ENCODE measurements around the gene PPP1R14C.

Gene PPP1R14C

GRCh38 chr6:150150458-150150820, 7.6 kb downstream of the PPP1R14C start:
- Mint-ChIP-seq H3K4me1 (no peaks in the 10 kb centered on the region), H3K4me3 (no peak overlapping the region), H3K27ac (no peak overlapping the region), H3K27me3 (peaks cover 32% of the 10 kb centered on the region), H3K36me3 (no peaks in the 10 kb centered on the region), H3K9me3 (no peaks in the 10 kb centered on the region)

GRCh38 chr6:150150821-150151646, 8.2 kb downstream of the PPP1R14C start:
- no peaks in the 10 kb centered on the region for H3K4me1 Mint-ChIP-seq
- no peaks in the 10 kb centered on the region for H3K9me3 Mint-ChIP-seq
- no peaks in the 10 kb centered on the region for H3K36me3 Mint-ChIP-seq
- peaks cover 27% of the 10 kb centered on the region for H3K27me3 Mint-ChIP-seq
- H3K4me3 Mint-ChIP-seq, result no peak overlapping the region
- no peak overlapping the region for H3K27ac Mint-ChIP-seq

GRCh38 chr6:150152891-150153876, 10.3 kb downstream of the PPP1R14C start:
- no peaks in the 10 kb centered on the region for H3K36me3 Mint-ChIP-seq
- no peaks in the 10 kb centered on the region for H3K9me3 Mint-ChIP-seq
- no peaks in the 10 kb centered on the region for H3K4me1 Mint-ChIP-seq
- H3K27me3 Mint-ChIP-seq, result peaks cover 17% of the 10 kb centered on the region
- H3K27ac Mint-ChIP-seq, result no peak overlapping the region
- H3K4me3 Mint-ChIP-seq, result no peak overlapping the region

GRCh38 chr6:150153905-150154492, 11.2 kb downstream of the PPP1R14C start:
- Mint-ChIP-seq H3K36me3 (no peaks in the 10 kb centered on the region), H3K9me3 (no peaks in the 10 kb centered on the region), H3K27me3 (peaks cover 13% of the 10 kb centered on the region), H3K4me3 (no peak overlapping the region), H3K27ac (no peak overlapping the region), H3K4me1 (no peaks in the 10 kb centered on the region)

GRCh38 chr6:150156460-150156859, 13.6 kb downstream of the PPP1R14C start:
- H3K27ac Mint-ChIP-seq, result no peak overlapping the region
- H3K27me3 Mint-ChIP-seq, result peaks cover 6% of the 10 kb centered on the region
- no peaks in the 10 kb centered on the region for H3K4me1 Mint-ChIP-seq

GRCh38 chr6:150157081-150157480, 14.2 kb downstream of the PPP1R14C start:
- Mint-ChIP-seq H3K4me1 (no peaks in the 10 kb centered on the region), H3K4me3 (no peak overlapping the region), H3K27me3 (peaks cover 4% of the 10 kb centered on the region), H3K36me3 (no peaks in the 10 kb centered on the region), H3K27ac (no peak overlapping the region), H3K9me3 (no peaks in the 10 kb centered on the region)

More at GRCh38 chr6:150156460-150156859, 13.6 kb downstream of the PPP1R14C start:
- Mint-ChIP-seq H3K4me3 (no peak overlapping the region), H3K9me3 (no peaks in the 10 kb centered on the region), H3K36me3 (no peaks in the 10 kb centered on the region)

- no peaks in the 10 kb centered on the region for H3K36me3 Mint-ChIP-seq
- peaks cover 2% of the 10 kb centered on the region for H3K27me3 Mint-ChIP-seq
- H3K27ac Mint-ChIP-seq, result no peak overlapping the region
- H3K9me3 Mint-ChIP-seq, result no peaks in the 10 kb centered on the region
- H3K4me1 Mint-ChIP-seq, result no peaks in the 10 kb centered on the region
- H3K4me3 Mint-ChIP-seq, result no peak overlapping the region
Measured at GRCh38 chr6:150159757-150160156, 16.9 kb downstream of the PPP1R14C start.

GRCh38 chr6:150163970-150164369, 21.1 kb downstream of the PPP1R14C start:
- H3K4me1 Mint-ChIP-seq, result no peaks in the 10 kb centered on the region
- H3K27ac Mint-ChIP-seq, result no peak overlapping the region
- H3K4me3 Mint-ChIP-seq, result no peak overlapping the region
- peaks cover 3% of the 10 kb centered on the region for H3K27me3 Mint-ChIP-seq
- no peaks in the 10 kb centered on the region for H3K36me3 Mint-ChIP-seq
- no peaks in the 10 kb centered on the region for H3K9me3 Mint-ChIP-seq

- H3K4me3 Mint-ChIP-seq, result no peak overlapping the region
- peaks cover 6% of the 10 kb centered on the region for H3K27me3 Mint-ChIP-seq
- no peak overlapping the region for H3K27ac Mint-ChIP-seq
- peaks cover 8% of the 10 kb centered on the region for H3K4me1 Mint-ChIP-seq
- H3K36me3 Mint-ChIP-seq, result no peaks in the 10 kb centered on the region
- H3K9me3 Mint-ChIP-seq, result no peaks in the 10 kb centered on the region
Measured at GRCh38 chr6:150165020-150165702, 22.3 kb downstream of the PPP1R14C start.

- Mint-ChIP-seq H3K4me1 (peaks cover 8% of the 10 kb centered on the region), H3K4me3 (no peak overlapping the region), H3K27ac (no peak overlapping the region), H3K27me3 (peaks cover 4% of the 10 kb centered on the region), H3K36me3 (no peaks in the 10 kb centered on the region), H3K9me3 (no peaks in the 10 kb centered on the region)
Measured at GRCh38 chr6:150167479-150167873, 24.6 kb downstream of the PPP1R14C start.

- Mint-ChIP-seq H3K36me3 (no peaks in the 10 kb centered on the region), H3K27me3 (peaks cover 4% of the 10 kb centered on the region), H3K9me3 (no peaks in the 10 kb centered on the region), H3K4me3 (no peak overlapping the region), H3K27ac (no peak overlapping the region), H3K4me1 (peaks cover 8% of the 10 kb centered on the region)
Measured at GRCh38 chr6:150169181-150169580, 26.3 kb downstream of the PPP1R14C start.

- Mint-ChIP-seq H3K9me3 (no peaks in the 10 kb centered on the region), H3K4me1 (peaks cover 8% of the 10 kb centered on the region), H3K4me3 (no peak overlapping the region), H3K36me3 (no peaks in the 10 kb centered on the region), H3K27ac (no peak overlapping the region), H3K27me3 (peaks cover 4% of the 10 kb centered on the region)
Measured at GRCh38 chr6:150169609-150170008, 26.8 kb downstream of the PPP1R14C start.

GRCh38 chr6:150172929-150173328, 30.1 kb downstream of the PPP1R14C start:
- Mint-ChIP-seq H3K36me3 (no peaks in the 10 kb centered on the region), H3K27me3 (peaks cover 6% of the 10 kb centered on the region), H3K9me3 (no peaks in the 10 kb centered on the region), H3K4me1 (peaks cover 8% of the 10 kb centered on the region), H3K4me3 (no peak overlapping the region), H3K27ac (no peak overlapping the region)

GRCh38 chr6:150175586-150176151, 32.8 kb downstream of the PPP1R14C start:
- Mint-ChIP-seq H3K27ac (no peak overlapping the region), H3K27me3 (peaks cover 2% of the 10 kb centered on the region), H3K9me3 (no peaks in the 10 kb centered on the region), H3K4me1 (no peaks in the 10 kb centered on the region), H3K36me3 (no peaks in the 10 kb centered on the region), H3K4me3 (no peak overlapping the region)

GRCh38 chr6:150176152-150176551, 33.3 kb downstream of the PPP1R14C start:
- H3K9me3 Mint-ChIP-seq, result no peaks in the 10 kb centered on the region
- H3K27ac Mint-ChIP-seq, result no peak overlapping the region
- no peaks in the 10 kb centered on the region for H3K4me1 Mint-ChIP-seq
- no peak overlapping the region for H3K4me3 Mint-ChIP-seq
- peaks cover 2% of the 10 kb centered on the region for H3K27me3 Mint-ChIP-seq
- no peaks in the 10 kb centered on the region for H3K36me3 Mint-ChIP-seq
